Upper lobe of left lung (tissue), 4 donors: ENCODE data around the gene ARID1B.

Experiments
- CTCF ChIP-seq, 6 experiments: fragments of 450-650 bp in 4 of 6; fragments of 200-600 bp in 2 of 6; sonication (generic) in 2 of 6; IDR thresholded peaks; one replicate each; pipeline ENCODE4 v1.5.1; 2016 to 2019; ENCODE audit warnings: antibody characterized with exemption in 6 of 6
- EP300 ChIP-seq, 4 donors: sonication (generic); formaldehyde crosslinking; IDR thresholded peaks; one replicate each; pipeline ENCODE4 v1.5.1; 2017; ENCODE audit warnings: antibody characterized with exemption in 4 of 4, control low read depth in 2 of 4
- POLR2A ChIP-seq, 4 donors: fragments of 450-650 bp; IDR thresholded peaks; one replicate each; pipeline ENCODE4 v1.5.1; 2016 to 2017; ENCODE audit warnings: antibody characterized with exemption in 4 of 4, mild to moderate bottlenecking in 2 of 4
- POLR2AphosphoS5 ChIP-seq, 2 donors: sonication (generic); formaldehyde crosslinking; IDR thresholded peaks; one replicate each; pipeline ENCODE4 v1.5.1; 2017; ENCODE audit warnings: antibody characterized with exemption in 2 of 2

- TF ChIP-seq CTCF (IDR thresholded peaks at IDR 0.05): no peak
- no peak for TF ChIP-seq POLR2A (IDR thresholded peaks at IDR 0.05)
- no peak for TF ChIP-seq POLR2AphosphoS5 (IDR thresholded peaks at IDR 0.05)
- no peak for TF ChIP-seq EP300 (IDR thresholded peaks at IDR 0.05)
Measured at GRCh38 chr6:157055863-157056262, 278.7 kb downstream of the ARID1B start.
